A549 (cell line): Measurements from ENCODE around the gene HP1BP3. TPM values are rescaled to one million over a fixed set of nuclear protein-coding genes. Genes with fewer than 3 reads are reported as not detected.

Experiments used
- ATAC-seq, 2 experiments: fragments of 200-7000 bp in 1 of 2; fragments of >200 bp in 1 of 2; cut with Nextera tagmentation in 1 of 2; cut with Tn5 transposase in 1 of 2; 3 replicates each; pipeline versions ENCODE4 v1.8.0 to v1.9.1; 2018 to 2020; ENCODE audit warnings: mild to moderate bottlenecking in 1 of 2, moderate library complexity in 1 of 2
- CTCF ChIA-PET: fragments of 300-600 bp; sonication (Branson Sonifier 250); formaldehyde crosslinking; extraction: SDS; loops from one replicate; lab custom pipeline; 2021; ENCODE audit warnings: antibody characterized with exemption, inconsistent platforms; lab: Yijun Ruan, JAX
- POLR2A ChIA-PET: fragments of 350-600 bp; formaldehyde crosslinking; extraction: SDS; loops from one replicate; lab custom pipeline; 2021; ENCODE audit warnings: antibody characterized with exemption, inconsistent platforms; lab: Yijun Ruan, JAX
- DNase-seq, 2 experiments: peaks; one replicate each; pipeline versions ENCODE4 v3.0.0 to v3.0.0-alpha.2; 2011 to 2016; ENCODE audit warnings: low read depth in 1 of 2, low spot score in 1 of 2
- FAIRE-seq: peaks from 2 replicates; lab custom pipeline; 2011; peaks lifted over from hg19 to GRCh38; lab: Jason Lieb, UNC
- H3K27ac ChIP-seq, 2 experiments: fragments of >200 bp; sonication (Bioruptor Twin); formaldehyde crosslinking; 3 replicates each; pipeline ENCODE4 v1.5.1; 2016 to 2017
- H3K4me1 ChIP-seq: fragments of >200 bp; sonication (Bioruptor Twin); formaldehyde crosslinking; 3 replicates; pipeline ENCODE4 v1.6.1; 2016
- H3K4me2 ChIP-seq: fragments of >200 bp; sonication (Bioruptor Twin); formaldehyde crosslinking; 3 replicates; pipeline ENCODE4 v1.6.1; 2016
- H3K4me3 ChIP-seq: fragments of >200 bp; sonication (Bioruptor Twin); formaldehyde crosslinking; 3 replicates; pipeline ENCODE4 v1.5.1; 2016
- H3K9me3 ChIP-seq: fragments of >200 bp; sonication (Bioruptor Twin); formaldehyde crosslinking; 3 replicates; pipeline ENCODE4 v1.6.1; 2016
- ATOH8 ChIP-seq: fragments of 250-450 bp; sonication (Bioruptor Pico); IDR thresholded peaks from 2 replicates; pipeline ENCODE4 v1.5.0; 2020; ENCODE audit warnings: low read depth, mild to moderate bottlenecking, moderate library complexity
- CHD2 ChIP-seq: fragments of 150-350 bp; IDR thresholded peaks from 2 replicates; pipeline ENCODE4 v1.6.1; 2014; ENCODE audit warnings: low read length; ENCODE audit not compliant: partially characterized antibody
- EP300 ChIP-seq, 2 experiments: fragments of >200 bp; sonication (Bioruptor Twin); formaldehyde crosslinking; IDR thresholded peaks; 2 replicates in 1 of 2; 3 replicates in 1 of 2; pipeline ENCODE4 v1.6.1; 2016 to 2017
- ESRRA ChIP-seq: fragments of 150-350 bp; IDR thresholded peaks from 2 replicates; pipeline ENCODE4 v1.6.1; 2014; ENCODE audit warnings: mild to moderate bottlenecking, low read length, borderline replicate concordance
- FOSB ChIP-seq: fragments of 250-450 bp; sonication (Bioruptor Pico); IDR thresholded peaks from 2 replicates; pipeline ENCODE4 v1.5.0; 2020; ENCODE audit warnings: mild to moderate bottlenecking, moderate library complexity
- HOXB13 ChIP-seq: fragments of 250-450 bp; sonication (Bioruptor Pico); IDR thresholded peaks from 2 replicates; pipeline ENCODE4 v1.5.0; 2020; ENCODE audit warnings: low read depth, mild to moderate bottlenecking, moderate library complexity
- JUNB ChIP-seq: fragments of >200 bp; sonication (Bioruptor Twin); formaldehyde crosslinking; IDR thresholded peaks from 2 replicates; pipeline ENCODE4 v1.6.1; 2016
- KDM5A ChIP-seq: fragments of 200-600 bp; sonication (generic); IDR thresholded peaks from 2 replicates; pipeline ENCODE4 v1.6.1; 2016; ENCODE audit warnings: antibody characterized with exemption, mild to moderate bottlenecking
- MAX ChIP-seq: IDR thresholded peaks from 2 replicates; pipeline ENCODE4 v1.6.1; 2012
- MAZ ChIP-seq: fragments of 150-350 bp; IDR thresholded peaks from 2 replicates; pipeline ENCODE4 v1.6.1; 2014; ENCODE audit warnings: antibody characterized with exemption, low read depth, low read length, borderline replicate concordance
- MYC ChIP-seq: IDR thresholded peaks from 2 replicates; pipeline ENCODE4 v1.6.1; 2012; ENCODE audit warnings: mild to moderate bottlenecking, inconsistent platforms, low read length, improper control_type of control experiment, borderline replicate concordance
- POLR2AphosphoS2 ChIP-seq: conservative IDR thresholded peaks from 2 replicates; pipeline ENCODE4 v1.6.1; 2012; ENCODE audit warnings: low read length, improper control_type of control experiment, inconsistent platforms
- RFX5 ChIP-seq: fragments of 450-650 bp; IDR thresholded peaks from 2 replicates; pipeline ENCODE4 v1.7.1; 2014; ENCODE audit warnings: antibody characterized with exemption, mild to moderate bottlenecking, moderate library complexity
- RNF2 ChIP-seq: fragments of 200-600 bp; sonication (generic); IDR thresholded peaks from 2 replicates; pipeline ENCODE4 v1.6.1; 2016; ENCODE audit warnings: low read depth, mild to moderate bottlenecking, antibody characterized with exemption, moderate library complexity, borderline replicate concordance
- SREBF2 ChIP-seq: fragments of 450-650 bp; IDR thresholded peaks from 2 replicates; pipeline ENCODE4 v1.6.1; 2014; ENCODE audit warnings: mild to moderate bottlenecking, moderate library complexity
- ZC3H11A ChIP-seq: fragments of 450-650 bp; IDR thresholded peaks from 2 replicates; pipeline ENCODE4 v1.6.1; 2014; ENCODE audit warnings: antibody characterized with exemption, mild to moderate bottlenecking
- ZFP36 ChIP-seq: fragments of 450-650 bp; IDR thresholded peaks from 2 replicates; pipeline ENCODE4 v1.6.1; 2014; ENCODE audit warnings: borderline replicate concordance; ENCODE audit not compliant: partially characterized antibody
- ZNF302 ChIP-seq: fragments of 250-450 bp; sonication (Bioruptor Pico); IDR thresholded peaks from 2 replicates; pipeline ENCODE4 v1.9.0; 2021; ENCODE audit warnings: inconsistent platforms, mild to moderate bottlenecking, moderate library complexity
- ZSCAN20 ChIP-seq: fragments of 250-450 bp; sonication (Bioruptor Pico); IDR thresholded peaks from 2 replicates; pipeline ENCODE4 v1.8.0; 2022; ENCODE audit warnings: mild to moderate bottlenecking, moderate library complexity
- WGBS: methylation state at CpG from one replicate; pipeline ENCODE4 v1.1.6; 2017; ENCODE audit errors: missing lambda C conversion rate; 5-methylcytosine and 5-hydroxymethylcytosine counted together
- polyA plus RNA-seq, 4 experiments: library from polyadenylated mRNA; depleted of rRNA in 3 of 4; stranded (reverse); fragments of >200 nt; fragmentation: RNase III in 1 of 4; extraction: RNeasy Plus Mini Kit Qiagen cat#74134 plus additional on column Dnase treatment in 1 of 4; gene quantifications; 2 replicates in 3 of 4; 3 replicates in 1 of 4; pipeline ENCODE4 v1.2.3, GENCODE V29; 2011 to 2017

Gene HP1BP3
- polyA plus RNA-seq, 2 of the 4 experiments (the other 2 are of a cell fraction) = 159 to 214 TPM

DNA sequence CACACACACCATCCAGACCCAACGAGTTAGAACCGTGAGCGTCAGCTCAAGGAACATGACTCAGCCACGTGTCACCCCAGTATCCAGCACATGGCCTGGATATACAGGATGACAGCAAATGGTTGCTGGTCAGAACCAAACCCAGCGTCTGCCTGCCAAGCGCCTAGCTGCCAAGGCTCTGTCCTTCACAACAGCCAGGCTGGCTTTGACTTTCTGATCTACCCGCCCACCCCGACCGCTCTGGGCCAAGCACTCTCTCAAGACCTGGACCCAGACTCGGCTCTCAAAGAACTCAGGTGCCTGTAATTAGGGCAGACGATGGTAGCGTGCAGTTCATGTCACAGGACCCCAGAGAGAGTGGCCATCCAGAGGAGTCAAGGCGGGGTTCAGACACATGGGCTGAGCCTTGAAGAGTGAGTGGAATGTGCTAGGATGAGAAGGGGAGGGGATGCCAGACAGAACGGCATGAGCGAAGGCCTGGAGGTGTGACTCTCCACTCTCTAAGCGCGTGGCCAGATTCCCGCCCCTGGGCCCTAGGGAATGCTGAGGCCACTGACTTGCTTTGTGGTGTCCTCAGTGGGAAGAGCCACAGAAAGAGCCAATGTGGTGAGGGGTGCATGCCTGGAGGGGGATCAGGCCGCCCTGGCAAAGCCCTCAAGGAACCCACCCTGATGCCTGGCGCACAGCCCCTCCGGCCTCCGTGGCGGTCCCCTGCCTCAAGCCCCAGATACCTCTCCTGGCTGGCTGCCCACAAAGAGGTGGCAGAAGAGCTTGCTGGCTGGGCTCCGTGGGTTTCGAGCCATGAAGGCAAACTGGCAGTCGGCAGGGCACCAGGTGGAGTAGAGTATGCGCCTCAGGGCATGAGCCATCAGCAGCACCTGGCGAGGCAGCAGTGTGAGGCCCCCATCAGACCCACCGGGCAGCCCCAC, 61.7 kb downstream of the HP1BP3 start:
- peaks cover 3% of the 10 kb centered on the region; the same call in 1 of the 3 replicates for H3K4me1 ChIP-seq
- H3K9me3 ChIP-seq = no peaks in the 10 kb centered on the region
- no peak overlapping the region for H3K4me3 ChIP-seq
- ATAC-seq = 0 out of 6 replicates have a peak, but pooled peaks of 1 of the 2 experiments have one; percentile 3
- 78% methylated on average over 19 of the region's 29 CpGs for WGBS
- FAIRE-seq = no peak
- ChIA-PET CTCF (no interaction called here), POLR2A (no interaction called here)
- TF ChIP-seq MAX (peak; percentile 74), FOSB (no peak)
- no peak overlapping the region for H3K27ac ChIP-seq
- no peak for DNase-seq
- H3K4me2 ChIP-seq = no peak overlapping the region

DNA sequence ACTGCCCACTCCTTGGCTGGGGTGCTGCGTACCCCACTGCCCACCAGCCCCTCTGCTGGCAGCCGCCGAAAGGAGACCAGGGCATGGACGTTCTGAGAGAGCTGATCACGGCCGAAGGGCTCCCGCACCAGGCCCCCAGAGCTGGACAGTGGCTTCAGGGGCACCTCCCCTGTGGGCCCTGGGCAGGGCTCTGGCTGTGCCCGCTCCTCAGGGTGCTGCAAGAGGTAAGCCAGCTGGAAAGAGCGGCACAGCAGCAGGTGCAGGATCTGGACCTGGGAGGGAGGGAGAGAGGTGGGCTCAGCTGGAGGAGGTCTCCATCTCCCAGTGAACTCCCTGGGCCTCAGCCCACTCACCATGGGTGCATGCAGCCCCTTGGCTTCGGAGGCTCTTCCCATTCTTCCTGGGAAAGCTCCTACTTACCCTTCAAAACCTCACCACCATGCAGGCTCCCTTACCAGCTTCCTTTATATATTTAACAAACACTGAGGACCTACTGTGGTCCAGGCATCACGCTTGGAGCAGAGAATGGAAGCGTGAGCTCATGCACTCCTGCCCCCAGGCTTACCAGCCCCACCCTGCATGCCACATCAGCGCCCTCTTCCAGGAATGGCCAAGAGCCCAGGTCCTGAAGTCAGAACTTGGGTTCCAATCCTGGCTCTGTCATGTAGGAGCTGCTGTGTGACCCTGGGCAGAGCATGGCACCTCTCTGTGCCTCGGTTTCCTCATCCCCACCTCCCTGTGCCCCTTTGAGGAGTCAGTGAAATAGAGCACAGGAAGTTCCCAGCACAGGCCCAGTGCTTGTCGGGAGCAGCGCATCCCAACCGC, 62.5 kb downstream of the HP1BP3 start:
- 87% methylated on average over 9 of the region's 17 CpGs for WGBS
- no peak for FAIRE-seq
- Histone ChIP-seq H3K4me1 (no peaks in the 10 kb centered on the region; the same call in 2 of the 3 replicates), H3K4me3 (no peak overlapping the region), H3K9me3 (no peaks in the 10 kb centered on the region), H3K4me2 (no peak overlapping the region), H3K27ac (no peak overlapping the region)
- DNase-seq = no peak
- ChIA-PET POLR2A (no interaction called here), CTCF (no interaction called here)
- no peak for ATAC-seq
- TF ChIP-seq ZC3H11A = no peak
- TF ChIP-seq ZNF302 = no peak
- TF ChIP-seq ZFP36 = peak; percentile 43
- no peak for TF ChIP-seq ESRRA
- TF ChIP-seq ATOH8 (CRISPR knock-in tag) = no peak
- TF ChIP-seq RNF2 = no peak
- no peak for TF ChIP-seq MYC
- no peak for TF ChIP-seq RFX5
- no peak for TF ChIP-seq HOXB13 (CRISPR knock-in tag)

GRCh38 chr1:20723537-20724363, 63.4 kb downstream of the HP1BP3 start:
- Histone ChIP-seq H3K4me2 (no peak overlapping the region), H3K4me3 (no peak overlapping the region), H3K27ac (no peak overlapping the region), H3K4me1 (no peaks in the 10 kb centered on the region; the same call in 2 of the 3 replicates), H3K9me3 (no peaks in the 10 kb centered on the region)
- DNase-seq (no peak), ATAC-seq (no peak), FAIRE-seq (no peak)
- ChIA-PET POLR2A (no interaction called here), CTCF (interaction anchor here (0.5 kb wide), 1 partner anchor 1643 kb away, joined by 3 read pairs; no protein-coding TSS in a partner anchor)
- no peak for TF ChIP-seq POLR2AphosphoS2
- no peak for TF ChIP-seq KDM5A
- TF ChIP-seq EP300 (IDR thresholded peaks at IDR 0.05) = no peak
- no peak for TF ChIP-seq CHD2
- no peak for TF ChIP-seq ESRRA
- no peak for TF ChIP-seq ZC3H11A
- no peak for TF ChIP-seq SREBF2
- no peak for TF ChIP-seq MAZ
- TF ChIP-seq JUNB = no peak
- TF ChIP-seq ZSCAN20 = no peak
- WGBS = 97% methylated on average over 12 of the region's 35 CpGs
